Psoas muscle (tissue), 8 donors: ENCODE data around the gene HIP1. TPM values are rescaled to one million over a fixed set of nuclear protein-coding genes. Genes with fewer than 3 reads are reported as not detected.
"Not testable (repeated sequence)": the region's sequence is repeated elsewhere in the genome, so short reads cannot be mapped to it uniquely, and the experiment has no call there.

Experiments used
- ATAC-seq, 4 donors: fragments of 200-7000 bp; cut with Tn5 transposase; one replicate each; pipeline ENCODE4 v1.9.1; 2020; ENCODE audit warnings: moderate library complexity in 3 of 4, mild to moderate bottlenecking in 2 of 4
- DNase-seq, 2 donors: peaks; one replicate each; pipeline ENCODE4 v3.0.0-alpha.2; 2020
- H3K27ac ChIP-seq: fragments of 200-600 bp; one replicate; pipeline ENCODE4 v1.8.0; 2022
- H3K27me3 ChIP-seq, 3 donors: fragments of 200-600 bp in 1 of 3; one replicate each; pipeline versions ENCODE4 v1.6.1 to v1.8.0; 2013 to 2022; ENCODE audit warnings: low read length in 2 of 3, mild to moderate bottlenecking in 2 of 3, moderate library complexity in 1 of 3; ENCODE audit not compliant: insufficient read depth in 3 of 3
- H3K36me3 ChIP-seq, 2 donors: fragments of 200-600 bp in 1 of 2; one replicate each; pipeline versions ENCODE4 v1.6.1 to v1.8.0; 2013 to 2022; ENCODE audit warnings: low read depth in 1 of 2, mild to moderate bottlenecking in 1 of 2, moderate library complexity in 1 of 2; ENCODE audit not compliant: insufficient read depth in 1 of 2
- H3K4me1 ChIP-seq: fragments of 200-600 bp; one replicate; pipeline ENCODE4 v1.8.0; 2022
- H3K4me3 ChIP-seq: fragments of 200-600 bp; one replicate; pipeline ENCODE4 v1.8.0; 2022; ENCODE audit warnings: mild to moderate bottlenecking
- H3K9me3 ChIP-seq: fragments of 200-600 bp; one replicate; pipeline ENCODE4 v1.8.0; 2022
- WGBS, 3 donors: extraction: QIAGEN DNeasy Blood & Tissue Kit; methylation state at CpG; one replicate each; pipeline versions ENCODE4 v1.1.6 to v1.1.7; 2013; 5-methylcytosine and 5-hydroxymethylcytosine counted together
- intact Hi-C, 2 donors: fragments of 100-400 bp; cut with DNase I; formaldehyde crosslinking; loops; one replicate each; pipeline versions ENCODE4 v1.11.0 to v1.14.2; 2022
- polyA plus RNA-seq, 3 donors: library from polyadenylated mRNA; stranded (reverse); fragments of 200-250 nt; gene quantifications; one replicate each; pipeline ENCODE4 v1.2.3, GENCODE V29; 2013
- total RNA-seq, 4 donors: library from RNA; stranded (reverse); fragmentation: NEBNext Ultra II Directional in 2 of 4; extraction: Animal tissue kit (Norgen Biotek cat#: 25700) in 2 of 4; gene quantifications; one replicate each; pipeline versions ENCODE4 v1.2.1 to v1.2.4, GENCODE V29; 2021 to 2023
- TF ChIP-seq, protein P1 (sequence below): fragments of 200-600 bp; IDR thresholded peaks from one replicate; pipeline ENCODE4 v1.8.0; 2022; ENCODE audit warnings: antibody characterized with exemption
- donor health status: healthy with polysubstance abuse.
- donor health status: DM: no; HTN: no; CAD: no; lungs with moderate emphysema.
- donor health status: Bipolar disorder and iron deficiency.
- donor health status: healthy.
- donor health status: DM: yes; HTN: yes; CAD: no.
- donor health status: DM: no; HTN: no; CAD: no.
- donor health status: DM: no; HTN: no; CAD: no.
- donor health status: DM: yes; HTN: yes; CAD: no.

Gene HIP1
- total and polyA plus RNA-seq, 7 donors, result 2.5 to 11.9 (median 5.4) TPM

DNA sequence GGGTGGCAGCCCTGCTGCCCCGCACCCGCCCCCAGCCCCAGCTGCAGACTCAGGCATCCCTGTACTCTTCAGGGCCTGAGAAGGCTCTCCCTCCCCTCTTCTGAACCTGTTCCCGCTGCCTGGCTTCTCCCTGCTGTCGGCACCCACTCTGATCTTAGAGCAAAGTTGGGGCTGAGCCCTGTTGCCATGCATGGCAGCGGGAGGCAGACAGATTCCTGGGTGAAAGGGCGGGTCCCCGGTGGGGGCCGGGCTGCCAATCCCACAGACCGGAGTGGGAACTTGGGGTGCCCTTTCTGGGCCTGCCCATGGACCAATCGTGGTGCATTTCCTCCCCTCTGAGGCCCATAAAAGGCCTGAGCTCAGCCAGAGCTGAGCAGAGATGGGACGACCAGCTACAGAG is 165.9 kb downstream of the HIP1 start:
- TF ChIP-seq, protein P1, sequence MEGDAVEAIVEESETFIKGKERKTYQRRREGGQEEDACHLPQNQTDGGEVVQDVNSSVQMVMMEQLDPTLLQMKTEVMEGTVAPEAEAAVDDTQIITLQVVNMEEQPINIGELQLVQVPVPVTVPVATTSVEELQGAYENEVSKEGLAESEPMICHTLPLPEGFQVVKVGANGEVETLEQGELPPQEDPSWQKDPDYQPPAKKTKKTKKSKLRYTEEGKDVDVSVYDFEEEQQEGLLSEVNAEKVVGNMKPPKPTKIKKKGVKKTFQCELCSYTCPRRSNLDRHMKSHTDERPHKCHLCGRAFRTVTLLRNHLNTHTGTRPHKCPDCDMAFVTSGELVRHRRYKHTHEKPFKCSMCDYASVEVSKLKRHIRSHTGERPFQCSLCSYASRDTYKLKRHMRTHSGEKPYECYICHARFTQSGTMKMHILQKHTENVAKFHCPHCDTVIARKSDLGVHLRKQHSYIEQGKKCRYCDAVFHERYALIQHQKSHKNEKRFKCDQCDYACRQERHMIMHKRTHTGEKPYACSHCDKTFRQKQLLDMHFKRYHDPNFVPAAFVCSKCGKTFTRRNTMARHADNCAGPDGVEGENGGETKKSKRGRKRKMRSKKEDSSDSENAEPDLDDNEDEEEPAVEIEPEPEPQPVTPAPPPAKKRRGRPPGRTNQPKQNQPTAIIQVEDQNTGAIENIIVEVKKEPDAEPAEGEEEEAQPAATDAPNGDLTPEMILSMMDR, result no peak
- ATAC-seq, result no peak
- WGBS, 3 donors, result 91 to 92% (median 91%) methylated on average over 11 of the region's 11 CpGs

GRCh38 chr7:75572396-75572795 is 166.3 kb downstream of the HIP1 start:
- DNase-seq, result no peak
- intact Hi-C loops, result loop anchor here in 1 of 2 donors (10.0 kb wide), 1 partner anchor 192 kb away; no protein-coding TSS in a partner anchor
- TF ChIP-seq, protein P1, result no peak
- H3K36me3 ChIP-seq, result peaks cover 0 to 24% of the 10 kb centered on the region in 2 donors
- H3K9me3 ChIP-seq, result no peaks in the 10 kb centered on the region
- ATAC-seq, result no peak
- WGBS, 3 donors, result 84 to 89% (median 88%) methylated on average over 5 of the region's 5 CpGs
- H3K27ac ChIP-seq, result no peak overlapping the region
- H3K27me3 ChIP-seq, result no peaks in the 10 kb centered on the region
- no peak overlapping the region for H3K4me3 ChIP-seq
- H3K4me1 ChIP-seq, result no peaks in the 10 kb centered on the region

More for the DNA sequence above, 165.9 kb downstream of the HIP1 start:
- no peak for DNase-seq
- Histone ChIP-seq H3K4me3 (no peak overlapping the region), H3K9me3 (no peaks in the 10 kb centered on the region), H3K27ac (no peak overlapping the region), H3K4me1 (no peaks in the 10 kb centered on the region), H3K27me3 (no peaks in the 10 kb centered on the region), H3K36me3 (peaks cover 0 to 20% of the 10 kb centered on the region in 2 donors)
- intact Hi-C loops, result loop anchor here in 1 of 2 donors (10.0 kb wide), 1 partner anchor 192 kb away; no protein-coding TSS in a partner anchor

- Histone ChIP-seq H3K27ac (no peak overlapping the region), H3K36me3 (peaks cover 0 to 31% of the 10 kb centered on the region in 2 donors), H3K4me3 (no peak overlapping the region), H3K27me3 (no peaks in the 10 kb centered on the region), H3K4me1 (no peaks in the 10 kb centered on the region), H3K9me3 (no peaks in the 10 kb centered on the region)
- WGBS, 3 donors, result 96 to 99% (median 98%) methylated on average over 4 of the region's 4 CpGs
- intact Hi-C loops, result loop anchor here in 1 of 2 donors (10.0 kb wide), 1 partner anchor 194 kb away; no protein-coding TSS in a partner anchor
- TF ChIP-seq, protein P1, result no peak
- no peak for ATAC-seq
- DNase-seq, result no peak
Observed at GRCh38 chr7:75571209-75571608, 167.5 kb downstream of the HIP1 start.

DNA sequence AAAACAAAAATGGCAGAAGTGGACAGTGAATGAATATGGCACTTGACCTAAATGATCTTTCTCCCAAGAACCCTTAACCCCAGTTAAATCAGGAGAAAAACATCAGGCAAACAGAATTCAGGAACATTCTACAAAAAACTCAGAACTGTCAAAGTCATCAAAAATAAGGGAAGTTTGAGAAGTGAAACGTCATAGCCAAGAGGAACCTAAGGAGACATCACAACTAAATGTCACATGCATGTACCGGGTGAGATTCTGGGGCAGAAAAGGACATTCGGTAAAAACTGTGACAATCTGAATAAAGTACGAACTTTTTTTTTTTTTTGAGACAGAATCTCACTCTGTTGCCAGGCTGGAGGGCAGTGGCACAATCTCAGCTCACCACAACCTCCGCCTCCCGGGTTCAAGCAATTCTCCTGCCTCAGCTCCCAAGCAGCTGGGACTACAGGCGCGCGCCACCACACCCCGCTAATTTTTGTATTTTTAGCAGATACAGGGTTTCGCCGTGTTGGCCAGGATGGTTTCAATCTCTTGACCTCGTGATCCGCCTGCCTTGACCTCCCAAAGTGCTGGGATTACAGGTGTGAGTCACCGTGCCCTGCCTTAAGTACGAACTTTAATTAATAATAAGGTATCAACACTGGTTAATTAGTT is 169.0 kb downstream of the HIP1 start:
- not testable (repeated sequence) for H3K4me1 ChIP-seq, H3K27ac ChIP-seq, H3K4me3 ChIP-seq, DNase-seq, ATAC-seq, H3K9me3 ChIP-seq, H3K27me3 ChIP-seq
- intact Hi-C loops, result loop anchor here in 1 of 2 donors (10.0 kb wide), 1 partner anchor 195 kb away; no protein-coding TSS in a partner anchor
- H3K36me3 ChIP-seq, result peaks cover 0 to 32% of the 10 kb centered on the region in 2 donors
- 90 to 93% (median 92%) methylated on average over 16 of the region's 16 CpGs for WGBS, 3 donors

DNA sequence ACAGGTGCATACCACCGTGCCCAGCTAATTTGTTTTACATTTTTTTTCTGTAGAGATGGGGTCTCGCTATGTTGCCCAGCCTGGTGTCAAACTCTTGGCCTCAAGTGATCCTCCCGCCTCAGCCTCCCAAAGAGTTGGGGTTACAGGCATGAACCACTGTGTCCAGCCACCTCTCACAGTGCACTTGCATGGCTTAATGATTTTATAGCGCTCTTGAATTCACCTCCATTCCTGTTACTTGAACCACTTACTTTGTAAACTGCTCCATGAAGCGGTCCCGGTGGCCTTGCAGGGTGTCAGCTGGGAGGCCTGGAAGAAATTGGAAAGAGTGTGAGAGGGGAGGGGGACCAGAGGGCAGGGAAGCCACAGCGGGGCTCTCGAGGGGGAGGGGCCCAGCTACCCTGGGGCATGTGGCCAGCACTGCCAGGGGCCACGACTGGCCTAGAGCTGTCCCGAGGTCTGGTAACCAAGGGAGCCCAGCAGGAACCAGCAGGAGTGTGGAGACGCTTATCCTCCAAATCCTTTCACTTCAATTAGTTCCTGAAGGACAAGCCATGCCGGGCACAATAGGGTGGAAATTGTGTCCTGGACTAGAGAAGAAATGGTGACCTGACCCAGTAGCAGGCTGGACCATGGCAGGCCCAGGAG is 170.7 kb downstream of the HIP1 start:
- no peaks in the 10 kb centered on the region for H3K9me3 ChIP-seq
- no peak for ATAC-seq
- intact Hi-C loops, result no loop called here
- no peak overlapping the region for H3K27ac ChIP-seq
- H3K4me3 ChIP-seq, result no peak overlapping the region
- H3K36me3 ChIP-seq, result peaks cover 0 to 27% of the 10 kb centered on the region in 2 donors
- peak in 1 of 2 donors; percentile 21 for DNase-seq
- TF ChIP-seq, protein P1, result no peak
- no peaks in the 10 kb centered on the region for H3K4me1 ChIP-seq
- H3K27me3 ChIP-seq, result no peaks in the 10 kb centered on the region
- WGBS, 3 donors, result 91 to 95% (median 94%) methylated on average over 12 of the region's 12 CpGs
